Embryonic facial prominence (tissue), 1 donor: ENCODE measurements around the gene SIPA1L3.
A peak's percentile ranks its signal among the peaks of the same experiment; 100 is the strongest.
"Not testable (repeated sequence)": the region's sequence is repeated elsewhere in the genome, so short reads cannot be mapped to it uniquely, and the experiment has no call there.

Experiments used
- DNase-seq: peaks from one replicate; pipeline ENCODE4 v3.0.0-alpha.2; 2016; ENCODE audit errors: extremely low spot score

Gene SIPA1L3, protein sequence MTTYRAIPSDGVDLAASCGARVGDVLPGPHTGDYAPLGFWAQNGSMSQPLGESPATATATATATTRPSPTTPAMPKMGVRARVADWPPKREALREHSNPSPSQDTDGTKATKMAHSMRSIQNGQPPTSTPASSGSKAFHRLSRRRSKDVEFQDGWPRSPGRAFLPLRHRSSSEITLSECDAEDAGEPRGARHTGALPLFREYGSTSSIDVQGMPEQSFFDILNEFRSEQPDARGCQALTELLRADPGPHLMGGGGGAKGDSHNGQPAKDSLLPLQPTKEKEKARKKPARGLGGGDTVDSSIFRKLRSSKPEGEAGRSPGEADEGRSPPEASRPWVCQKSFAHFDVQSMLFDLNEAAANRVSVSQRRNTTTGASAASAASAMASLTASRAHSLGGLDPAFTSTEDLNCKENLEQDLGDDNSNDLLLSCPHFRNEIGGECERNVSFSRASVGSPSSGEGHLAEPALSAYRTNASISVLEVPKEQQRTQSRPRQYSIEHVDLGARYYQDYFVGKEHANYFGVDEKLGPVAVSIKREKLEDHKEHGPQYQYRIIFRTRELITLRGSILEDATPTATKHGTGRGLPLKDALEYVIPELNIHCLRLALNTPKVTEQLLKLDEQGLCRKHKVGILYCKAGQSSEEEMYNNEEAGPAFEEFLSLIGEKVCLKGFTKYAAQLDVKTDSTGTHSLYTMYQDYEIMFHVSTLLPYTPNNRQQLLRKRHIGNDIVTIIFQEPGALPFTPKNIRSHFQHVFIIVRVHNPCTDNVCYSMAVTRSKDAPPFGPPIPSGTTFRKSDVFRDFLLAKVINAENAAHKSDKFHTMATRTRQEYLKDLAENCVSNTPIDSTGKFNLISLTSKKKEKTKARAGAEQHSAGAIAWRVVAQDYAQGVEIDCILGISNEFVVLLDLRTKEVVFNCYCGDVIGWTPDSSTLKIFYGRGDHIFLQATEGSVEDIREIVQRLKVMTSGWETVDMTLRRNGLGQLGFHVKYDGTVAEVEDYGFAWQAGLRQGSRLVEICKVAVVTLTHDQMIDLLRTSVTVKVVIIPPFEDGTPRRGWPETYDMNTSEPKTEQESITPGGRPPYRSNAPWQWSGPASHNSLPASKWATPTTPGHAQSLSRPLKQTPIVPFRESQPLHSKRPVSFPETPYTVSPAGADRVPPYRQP (N-terminal part only)

DNA sequence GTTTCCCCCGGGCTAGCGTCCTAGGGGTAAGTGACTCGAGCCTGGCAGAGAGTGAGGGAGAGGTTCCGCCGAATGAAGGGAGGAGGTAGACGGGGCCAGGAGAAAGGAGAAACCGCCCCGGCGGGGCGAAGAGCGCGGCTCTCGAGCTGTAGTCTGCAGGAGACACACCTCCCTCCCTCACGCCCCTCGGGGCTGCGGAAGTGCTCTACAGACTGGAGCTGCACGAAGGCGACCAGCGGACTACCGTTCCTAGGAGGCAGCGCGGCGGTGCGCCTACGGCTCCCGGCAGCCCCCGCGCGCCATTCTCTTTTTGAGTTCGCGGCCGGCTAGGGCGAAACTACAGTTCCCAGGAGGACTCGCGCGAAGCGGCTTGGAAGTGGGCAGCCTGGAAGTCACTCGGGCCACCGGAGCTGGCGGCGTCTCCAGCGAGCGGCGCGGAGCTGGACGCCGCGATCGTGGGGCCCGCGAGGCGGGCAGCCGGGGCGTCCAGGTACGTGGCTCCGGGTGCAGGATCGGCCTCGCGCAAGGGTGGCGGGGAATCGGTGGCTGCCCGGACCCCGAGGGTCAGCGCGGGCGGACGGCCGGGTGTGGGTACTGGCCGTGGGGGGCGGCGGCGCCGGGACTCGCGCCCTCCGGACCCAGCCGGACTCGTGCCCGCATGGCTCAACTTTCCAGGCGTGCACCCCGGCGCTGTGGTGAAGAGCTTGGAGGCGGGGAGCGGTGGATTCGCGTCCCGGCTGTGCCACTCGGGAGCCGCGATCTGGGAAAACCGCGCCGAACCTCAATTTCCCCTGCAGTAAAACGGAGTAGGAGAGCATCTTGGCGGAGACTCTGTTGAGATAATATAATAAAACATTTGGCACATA, at the start of gene SIPA1L3:
Gene SIPA1L3, plus strand, starts transcription at position 340 of the 866 bp plus-strand sequence. CDS start 174,358 bp downstream, outside the sequence.
- DNase-seq: peak; percentile 97

DNA sequence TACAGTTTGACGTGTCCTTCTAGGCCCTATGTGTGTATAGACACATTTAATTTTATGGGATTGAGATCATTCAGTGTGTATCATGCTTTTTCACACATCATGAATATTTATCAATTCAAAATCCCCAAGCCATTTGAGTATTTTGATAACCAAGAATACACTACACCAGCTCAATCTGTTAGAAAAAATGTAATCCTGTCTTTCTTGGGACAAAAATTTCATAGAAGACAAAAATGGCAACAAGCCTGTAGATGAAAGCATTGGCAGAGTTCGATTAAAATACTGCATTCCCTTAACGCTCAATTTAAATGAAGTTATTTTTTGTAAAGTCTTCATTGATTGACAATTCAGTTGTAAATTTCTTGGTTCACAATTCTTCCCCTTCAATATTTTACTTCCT, 42.5 kb upstream of the SIPA1L3 start:
- DNase-seq: no peak

- DNase-seq: not testable (repeated sequence)
These were observed 41.1 kb upstream of the SIPA1L3 start for GRCh38 chr19:37865930-37866329.

- no peak for DNase-seq
These were observed 39.2 kb upstream of the SIPA1L3 start for GRCh38 chr19:37867831-37868230.

DNA sequence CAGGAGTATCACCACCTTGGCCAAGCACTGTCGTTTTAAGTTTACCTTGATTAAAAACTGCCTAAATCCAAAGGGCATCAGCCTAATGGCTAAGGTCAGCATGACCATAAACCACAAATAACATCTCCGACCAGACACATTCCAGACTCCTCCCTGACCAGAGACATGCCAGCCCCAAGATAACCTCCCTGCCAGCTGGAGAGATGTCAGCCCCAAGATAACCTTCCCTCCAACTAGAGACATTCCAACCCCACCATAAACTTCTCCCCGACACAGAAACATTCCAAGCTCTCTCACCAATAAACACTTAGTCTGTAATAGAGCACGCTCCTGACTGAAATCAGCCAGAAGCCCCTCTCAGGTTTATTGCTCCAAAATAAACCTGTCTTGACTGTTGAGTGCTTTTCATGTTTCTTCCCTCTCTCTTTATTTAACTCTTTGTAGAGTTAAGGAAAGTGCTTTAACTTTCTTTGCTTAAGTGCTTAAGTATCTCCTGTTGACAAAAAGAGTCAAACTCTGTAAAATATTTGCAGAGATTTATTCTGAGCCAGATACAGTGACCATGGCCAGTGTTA, 37.2 kb upstream of the SIPA1L3 start:
- DNase-seq: no peak

GRCh38 chr19:37872383-37872782, 34.6 kb upstream of the SIPA1L3 start:
- no peak for DNase-seq

- no peak for DNase-seq
These were observed 32.2 kb upstream of the SIPA1L3 start for GRCh38 chr19:37874784-37875183.

GRCh38 chr19:37876032-37876431, 31.0 kb upstream of the SIPA1L3 start:
- DNase-seq: no peak

DNA sequence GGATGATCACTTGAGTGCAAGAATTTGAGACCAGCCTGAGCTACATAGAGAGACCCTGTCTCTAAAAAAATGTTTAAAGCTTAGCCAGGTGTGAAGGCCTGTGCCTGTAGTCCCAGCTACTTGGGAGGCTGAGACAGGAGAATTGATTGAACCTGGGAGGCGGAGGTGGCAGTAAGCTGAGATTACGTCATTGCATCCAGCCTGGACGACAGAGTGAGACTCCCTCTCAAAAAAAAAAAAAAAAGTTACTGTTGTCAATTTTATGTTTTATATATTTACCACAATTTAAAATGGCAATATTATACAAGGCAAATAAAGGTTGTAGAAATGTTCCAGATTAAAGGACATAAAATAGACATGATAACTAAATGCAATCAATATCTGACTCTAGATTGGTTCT, 29.9 kb upstream of the SIPA1L3 start:
- DNase-seq: no peak

GRCh38 chr19:37885392-37885791, 21.6 kb upstream of the SIPA1L3 start:
- no peak for DNase-seq

GRCh38 chr19:37886571-37886970, 20.4 kb upstream of the SIPA1L3 start:
- no peak for DNase-seq

GRCh38 chr19:37893845-37894575, 13.0 kb upstream of the SIPA1L3 start:
- DNase-seq: no peak

- no peak for DNase-seq
These were observed 10.8 kb upstream of the SIPA1L3 start for GRCh38 chr19:37896180-37896579.

DNA sequence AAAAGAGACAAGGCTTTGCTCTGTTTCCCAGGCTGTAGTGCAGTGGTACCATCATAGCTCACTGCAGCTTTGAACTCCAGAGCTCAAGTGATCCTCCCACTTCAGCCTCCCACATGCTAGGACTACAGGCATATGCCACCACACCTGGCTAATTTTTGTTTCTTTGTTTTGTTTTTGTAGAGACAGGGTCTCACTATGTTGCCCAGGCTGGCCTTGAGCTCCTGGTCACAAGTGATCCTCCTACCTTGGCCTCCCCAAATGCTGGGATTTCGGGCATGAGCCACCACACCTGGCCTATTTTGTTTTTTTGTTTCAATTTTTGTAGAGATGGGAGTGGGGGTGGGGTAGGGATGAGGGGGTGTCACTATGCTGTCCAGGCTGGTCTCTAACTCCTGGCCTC, 7.6 kb upstream of the SIPA1L3 start:
- no peak for DNase-seq

GRCh38 chr19:37899966-37900365, 7.0 kb upstream of the SIPA1L3 start:
- no peak for DNase-seq

DNA sequence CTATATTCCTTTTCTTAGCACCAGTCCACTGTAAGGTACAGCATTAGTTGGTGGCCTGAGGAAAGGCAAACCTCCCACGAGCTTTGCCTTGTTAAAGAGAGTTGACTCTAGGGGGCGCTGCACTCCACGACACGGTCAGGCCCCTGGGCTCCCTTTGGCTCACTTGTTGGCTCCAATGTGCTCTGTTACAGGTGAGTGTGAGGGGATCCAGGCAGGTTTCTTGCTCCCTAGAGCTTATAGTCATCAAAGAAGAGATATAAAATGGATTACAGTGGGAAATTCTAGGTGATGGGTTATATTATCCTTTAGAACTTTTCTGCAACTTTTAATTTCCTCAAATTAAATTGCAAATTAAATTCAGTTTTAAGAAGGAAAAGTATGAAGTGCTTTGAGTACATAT, 4.3 kb upstream of the SIPA1L3 start:
- no peak for DNase-seq

GRCh38 chr19:37903096-37903495, 3.9 kb upstream of the SIPA1L3 start:
- no peak for DNase-seq

DNA sequence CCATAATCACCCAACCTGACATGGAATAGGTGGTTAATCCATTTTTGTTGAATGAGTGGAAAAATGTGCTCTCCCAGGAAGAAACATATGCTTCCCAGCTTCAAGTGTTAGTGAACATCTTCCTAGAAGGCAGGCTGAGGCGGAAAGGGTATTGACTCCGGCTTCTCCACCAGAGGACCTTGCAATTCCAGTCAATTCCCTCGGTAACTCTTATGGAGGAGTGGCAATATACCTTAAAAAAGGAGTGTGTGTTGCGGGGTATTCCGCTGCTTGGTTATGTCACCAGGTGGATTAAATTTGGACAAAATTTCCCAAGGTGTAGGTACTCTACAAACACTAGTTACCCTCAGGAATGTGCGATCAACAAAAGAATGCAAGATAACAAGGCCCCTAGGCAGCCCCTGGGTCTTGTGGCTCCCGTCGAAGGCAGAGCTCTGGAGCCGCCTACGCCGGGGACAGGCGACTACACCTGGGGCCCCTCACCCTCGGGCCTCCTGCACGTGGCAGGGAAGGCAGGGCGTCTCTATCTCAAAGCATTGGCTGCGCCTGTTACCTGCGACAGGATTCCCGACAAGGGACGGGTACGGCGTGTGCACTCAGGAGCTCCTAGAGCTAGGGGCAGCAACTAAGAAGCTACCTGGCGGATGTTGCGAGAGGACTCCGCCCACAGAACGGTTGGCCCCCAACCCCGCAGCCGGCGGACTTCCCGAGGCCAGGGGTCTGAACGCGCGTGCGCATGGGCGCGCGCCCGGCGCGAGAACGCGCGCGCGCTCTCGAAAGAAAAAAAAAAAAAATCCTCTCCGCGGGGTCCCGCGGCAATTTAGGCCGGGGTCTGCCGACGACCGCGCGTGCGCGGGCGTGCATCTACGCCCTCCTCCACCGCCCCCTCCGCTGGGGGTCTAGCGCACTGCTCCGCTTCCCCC, 801 bp upstream of the SIPA1L3 start, which contains the start of gene WDR87:
Gene WDR87, minus strand, starts transcription at position 649 of the 923 bp plus-strand sequence. CDS start 8,355 bp downstream, outside the sequence.
- DNase-seq: no peak
